ENCODE data around the gene AOPEP. TPM values are rescaled to one million over a fixed set of nuclear protein-coding genes. Genes with fewer than 3 reads are reported as not detected.

Gene AOPEP
- total and polyA plus RNA-seq, 10 donors, result 14.8 to 86.1 (median 51.3) TPM

DNA sequence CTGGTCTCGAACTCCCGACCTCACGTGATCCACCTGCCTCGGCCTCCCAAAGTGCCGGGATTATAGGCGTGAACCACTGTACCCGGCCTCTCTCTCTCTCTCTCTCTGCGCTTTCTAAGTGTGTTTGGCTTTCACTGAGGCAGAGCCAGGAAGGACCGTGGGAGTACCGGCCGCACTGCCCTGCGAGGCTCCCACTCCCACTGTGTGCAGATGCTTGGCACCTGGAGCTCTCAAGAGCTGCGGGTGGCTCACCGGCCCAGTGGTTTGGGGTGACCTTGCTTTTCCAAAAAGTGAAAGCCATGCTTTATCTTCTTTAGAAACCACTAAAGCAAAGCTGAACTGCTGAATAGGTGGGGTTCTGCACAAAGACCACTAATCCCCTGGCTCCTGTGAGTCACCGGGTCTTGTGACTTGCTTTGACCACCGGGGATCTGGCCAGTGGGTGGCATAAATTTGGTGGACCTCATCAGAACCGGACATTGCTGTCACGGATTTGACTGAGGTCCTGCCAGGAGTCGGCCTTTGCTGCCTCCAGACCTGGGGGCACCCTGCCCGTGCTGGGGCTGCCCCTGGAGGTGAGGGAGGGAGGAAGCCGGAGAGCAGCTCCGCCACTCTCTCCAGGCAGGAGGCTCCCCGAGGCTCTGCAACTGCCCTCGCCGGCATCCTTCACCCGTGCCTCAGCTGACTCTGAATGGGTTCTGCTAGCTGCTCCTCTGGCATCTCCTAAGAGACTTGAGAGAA, 362.1 kb downstream of the AOPEP start:
- intact Hi-C loops (cut with DNase I; ENCODE audit: low total_unique reads), result no loop called here
- Histone ChIP-seq H3K4me1 (peaks cover 14 to 61% (median 35%) of the 10 kb centered on the region in 6 donors), H3K36me3 (peaks cover 0 to 55% (median 21%) of the 10 kb centered on the region in 6 donors), H3K27ac (peak overlapping the region in 5 of 8 donors; percentile 70 to 85 (median 75)), H3K27me3 (replicated peaks in 1 of 7) (no peaks in the 10 kb centered on the region), H3K4me3 (no peak overlapping the region), H3K9me3 (no peaks in the 10 kb centered on the region)
- peak; percentile 62 for DNase-seq
- TF ChIP-seq POLR2A (IDR thresholded peaks at IDR 0.05), result no peak
- TF ChIP-seq, protein P1, sequence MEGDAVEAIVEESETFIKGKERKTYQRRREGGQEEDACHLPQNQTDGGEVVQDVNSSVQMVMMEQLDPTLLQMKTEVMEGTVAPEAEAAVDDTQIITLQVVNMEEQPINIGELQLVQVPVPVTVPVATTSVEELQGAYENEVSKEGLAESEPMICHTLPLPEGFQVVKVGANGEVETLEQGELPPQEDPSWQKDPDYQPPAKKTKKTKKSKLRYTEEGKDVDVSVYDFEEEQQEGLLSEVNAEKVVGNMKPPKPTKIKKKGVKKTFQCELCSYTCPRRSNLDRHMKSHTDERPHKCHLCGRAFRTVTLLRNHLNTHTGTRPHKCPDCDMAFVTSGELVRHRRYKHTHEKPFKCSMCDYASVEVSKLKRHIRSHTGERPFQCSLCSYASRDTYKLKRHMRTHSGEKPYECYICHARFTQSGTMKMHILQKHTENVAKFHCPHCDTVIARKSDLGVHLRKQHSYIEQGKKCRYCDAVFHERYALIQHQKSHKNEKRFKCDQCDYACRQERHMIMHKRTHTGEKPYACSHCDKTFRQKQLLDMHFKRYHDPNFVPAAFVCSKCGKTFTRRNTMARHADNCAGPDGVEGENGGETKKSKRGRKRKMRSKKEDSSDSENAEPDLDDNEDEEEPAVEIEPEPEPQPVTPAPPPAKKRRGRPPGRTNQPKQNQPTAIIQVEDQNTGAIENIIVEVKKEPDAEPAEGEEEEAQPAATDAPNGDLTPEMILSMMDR (IDR thresholded peaks at IDR 0.05 in 8 of 11, conservative IDR thresholded peaks at IDR 0.05 in 3 of 11), result no peak
- TF ChIP-seq POLR2AphosphoS5 (IDR thresholded peaks at IDR 0.05), result no peak
- WGBS, 5 donors, result 82 to 91% (median 84%) methylated on average over 21 to 26 of the region's 26 CpGs

DNA sequence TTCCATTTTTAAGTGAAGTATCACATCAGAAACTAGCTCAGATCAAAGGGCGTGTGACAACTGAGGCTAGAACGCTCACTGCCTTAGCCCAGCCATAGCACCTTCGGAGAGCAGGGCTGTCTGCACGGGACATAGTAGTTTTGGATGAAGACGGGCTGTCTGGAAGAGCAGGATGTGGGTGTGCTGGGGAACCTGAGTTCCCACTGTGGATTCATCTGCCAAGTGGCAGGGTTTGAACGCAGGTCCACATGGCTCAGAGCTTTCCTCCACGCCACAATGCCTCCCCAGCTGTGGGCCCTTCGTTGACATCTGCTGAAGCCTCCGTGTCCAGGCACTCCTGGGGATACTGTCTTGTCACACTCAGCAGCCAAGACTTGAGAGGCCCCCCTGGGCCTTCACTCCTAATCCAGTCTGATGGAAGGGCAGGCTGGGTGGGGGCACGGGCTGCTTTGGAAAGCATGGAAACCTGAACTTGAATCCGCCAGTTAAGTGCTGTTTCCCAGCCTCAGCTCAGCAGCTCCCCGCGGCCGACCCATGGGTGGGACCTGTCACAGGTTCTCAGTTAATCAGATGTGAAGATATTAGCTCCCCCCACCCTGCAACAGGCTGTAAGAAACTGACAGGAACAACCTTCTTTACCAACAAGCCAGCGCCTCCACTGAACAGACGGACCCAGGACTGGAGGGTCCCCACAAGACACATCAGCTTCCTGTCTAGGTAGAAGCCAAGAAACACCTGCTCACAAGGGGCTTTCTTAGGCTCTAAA, 362.9 kb downstream of the AOPEP start:
- TF ChIP-seq POLR2A (IDR thresholded peaks at IDR 0.05) (no peak), POLR2AphosphoS5 (IDR thresholded peaks at IDR 0.05) (no peak)
- TF ChIP-seq, protein P1 (IDR thresholded peaks at IDR 0.05 in 8 of 11, conservative IDR thresholded peaks at IDR 0.05 in 3 of 11), result no peak
- DNase-seq, result peak; percentile 65
- peaks cover 17 to 70% (median 42%) of the 10 kb centered on the region in 6 donors for H3K4me1 ChIP-seq
- WGBS, 5 donors, result 83 to 87% (median 85%) methylated on average over 7 to 16 of the region's 16 CpGs
- H3K27ac ChIP-seq, result peak overlapping the region in 6 of 8 donors; percentile 7 to 85 (median 73)
- H3K4me3 ChIP-seq, result no peak overlapping the region
- intact Hi-C loops (cut with DNase I; ENCODE audit: low total_unique reads), result no loop called here
- no peaks in the 10 kb centered on the region for H3K27me3 ChIP-seq (replicated peaks in 1 of 7)
- peaks cover 0 to 47% (median 20%) of the 10 kb centered on the region in 6 donors for H3K36me3 ChIP-seq
- H3K9me3 ChIP-seq, result no peaks in the 10 kb centered on the region

DNA sequence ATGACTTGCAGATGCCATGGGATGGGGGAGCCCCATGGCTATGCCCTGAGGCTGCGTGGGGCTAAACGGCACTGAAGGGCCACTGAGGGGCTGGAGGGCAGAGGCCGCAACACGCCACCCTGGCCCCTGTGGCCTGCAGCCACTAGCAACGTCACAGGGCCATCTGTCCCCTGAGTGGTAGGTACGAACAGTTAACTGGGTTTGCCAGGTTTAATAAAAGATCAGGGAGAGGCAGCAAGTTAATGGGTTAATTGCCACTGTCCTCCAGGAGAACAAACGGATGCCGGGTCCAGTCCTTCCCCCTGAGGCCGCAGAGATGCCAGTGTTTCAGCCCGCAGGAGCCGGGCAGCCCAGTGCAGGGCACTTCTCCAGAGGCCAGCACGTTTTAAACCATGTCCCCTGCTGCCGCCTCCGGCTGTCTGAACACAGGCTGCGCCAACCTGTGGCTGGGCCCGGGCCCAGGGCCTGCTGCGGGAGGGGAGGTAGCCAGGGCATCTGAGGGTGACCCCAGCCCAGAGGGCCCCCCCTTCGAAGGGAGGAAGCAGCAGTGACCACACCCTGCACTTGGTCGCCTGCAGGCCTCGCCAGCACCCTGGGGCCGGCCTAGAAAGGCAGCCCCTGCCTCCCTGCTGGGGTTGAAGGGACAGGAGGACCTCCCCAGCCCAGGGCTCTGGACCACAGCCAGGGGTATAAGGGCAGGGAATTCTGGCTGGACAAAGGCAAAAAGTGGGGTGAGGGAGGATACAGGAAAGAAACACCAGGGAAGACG, 363.7 kb downstream of the AOPEP start:
- no peaks in the 10 kb centered on the region for H3K27me3 ChIP-seq (replicated peaks in 1 of 7)
- H3K4me3 ChIP-seq, result no peak overlapping the region
- TF ChIP-seq, protein P1 (IDR thresholded peaks at IDR 0.05 in 8 of 11, conservative IDR thresholded peaks at IDR 0.05 in 3 of 11), result no peak
- TF ChIP-seq POLR2AphosphoS5 (IDR thresholded peaks at IDR 0.05) (peak in 2 of 3 donors; percentile 72 to 73), POLR2A (IDR thresholded peaks at IDR 0.05) (no peak)
- intact Hi-C loops (cut with DNase I; ENCODE audit: low total_unique reads), result no loop called here
- peak overlapping the region in 7 of 8 donors; percentile 47 to 85 (median 71) for H3K27ac ChIP-seq
- no peaks in the 10 kb centered on the region for H3K9me3 ChIP-seq
- H3K36me3 ChIP-seq, result peaks cover 0 to 39% (median 16%) of the 10 kb centered on the region in 6 donors
- 44 to 76% (median 65%) methylated on average over 17 to 22 of the region's 22 CpGs for WGBS, 5 donors
- peaks cover 18 to 77% (median 47%) of the 10 kb centered on the region in 6 donors for H3K4me1 ChIP-seq
- DNase-seq, result peak; percentile 80

Measured in spleen (tissue), 11 donors.